ENCODE results near the gene ANTXRL.
"Not testable (repeated sequence)": the region's sequence is repeated elsewhere in the genome, so short reads cannot be mapped to it uniquely, and the experiment has no call there.

Gene ANTXRL

GRCh38 chr10:46250898-46251856, 35.6 kb upstream of the ANTXRL start:
- WGBS (ENCODE audit: insufficient coverage): 84% methylated on average over 8 of the region's 9 CpGs
- H3K4me1 ChIP-seq (ENCODE audit: control extremely low read depth in 1 of 4, control insufficient read depth in 4 of 4, insufficient read depth in 4 of 4, low read length in 3 of 4): peaks cover 0 to 4% (median 0%) of the 10 kb centered on the region in 4 experiments
- CTCF ChIA-PET: no interaction called here
- no peaks in the 10 kb centered on the region for H3K36me3 ChIP-seq (ENCODE audit: control insufficient read depth in 4 of 4, insufficient read depth in 4 of 4, low read length in 3 of 4)
- H3K27me3 ChIP-seq (replicated peaks in 2 of 5; ENCODE audit: control insufficient read depth in 4 of 5, insufficient read depth in 5 of 5, low read length in 4 of 5): no peaks in the 10 kb centered on the region
- H3K27ac ChIP-seq (ENCODE audit: insufficient read depth in 1 of 2, low read depth in 1 of 2, low read length in 2 of 2, poor library complexity in 1 of 2, severe bottlenecking in 2 of 2): no peak overlapping the region
- H3K4me3 ChIP-seq (ENCODE audit: control insufficient read depth in 1 of 7, extremely low read depth in 1 of 7, insufficient read depth in 4 of 7, low read depth in 2 of 7, low read length in 6 of 7): no peak overlapping the region
- no peaks in the 10 kb centered on the region for H3K9me3 ChIP-seq (ENCODE audit: control extremely low read depth in 1 of 5, control insufficient read depth in 4 of 5, insufficient read depth in 2 of 5, low read depth in 1 of 5, low read length in 4 of 5)
- DNase-seq: no peak
- POLR2A ChIA-PET: no interaction called here

GRCh38 chr10:46251857-46252847, 34.6 kb upstream of the ANTXRL start:
- ChIA-PET CTCF (no interaction called here), POLR2A (no interaction called here)
- 96% methylated on average over 5 of the region's 16 CpGs for WGBS (ENCODE audit: insufficient coverage)
- Histone ChIP-seq H3K9me3 (ENCODE audit: control extremely low read depth in 1 of 5, control insufficient read depth in 4 of 5, insufficient read depth in 2 of 5, low read depth in 1 of 5, low read length in 4 of 5) (no peaks in the 10 kb centered on the region), H3K4me1 (ENCODE audit: control extremely low read depth in 1 of 4, control insufficient read depth in 4 of 4, insufficient read depth in 4 of 4, low read length in 3 of 4) (peaks cover 0 to 4% (median 0%) of the 10 kb centered on the region in 4 experiments), H3K27ac (ENCODE audit: insufficient read depth in 1 of 2, low read depth in 1 of 2, low read length in 2 of 2, poor library complexity in 1 of 2, severe bottlenecking in 2 of 2) (no peak overlapping the region), H3K36me3 (ENCODE audit: control insufficient read depth in 4 of 4, insufficient read depth in 4 of 4, low read length in 3 of 4) (no peaks in the 10 kb centered on the region), H3K27me3 (replicated peaks in 2 of 5; ENCODE audit: control insufficient read depth in 4 of 5, insufficient read depth in 5 of 5, low read length in 4 of 5) (no peaks in the 10 kb centered on the region), H3K4me3 (ENCODE audit: control insufficient read depth in 1 of 7, extremely low read depth in 1 of 7, insufficient read depth in 4 of 7, low read depth in 2 of 7, low read length in 6 of 7) (no peak overlapping the region)
- DNase-seq: no peak

GRCh38 chr10:46253076-46254006, 33.5 kb upstream of the ANTXRL start:
- CTCF ChIA-PET: interaction anchor here (0.8 kb wide), 1 partner anchor 28 kb away, joined by 3 read pairs; no protein-coding TSS in a partner anchor
- Histone ChIP-seq H3K27me3 (replicated peaks in 2 of 5; ENCODE audit: control insufficient read depth in 4 of 5, insufficient read depth in 5 of 5, low read length in 4 of 5) (no peaks in the 10 kb centered on the region), H3K4me3 (ENCODE audit: control insufficient read depth in 1 of 7, extremely low read depth in 1 of 7, insufficient read depth in 4 of 7, low read depth in 2 of 7, low read length in 6 of 7) (no peak overlapping the region), H3K9me3 (ENCODE audit: control extremely low read depth in 1 of 5, control insufficient read depth in 4 of 5, insufficient read depth in 2 of 5, low read depth in 1 of 5, low read length in 4 of 5) (no peaks in the 10 kb centered on the region), H3K4me1 (ENCODE audit: control extremely low read depth in 1 of 4, control insufficient read depth in 4 of 4, insufficient read depth in 4 of 4, low read length in 3 of 4) (peaks cover 0 to 4% (median 0%) of the 10 kb centered on the region in 4 experiments), H3K36me3 (ENCODE audit: control insufficient read depth in 4 of 4, insufficient read depth in 4 of 4, low read length in 3 of 4) (no peaks in the 10 kb centered on the region), H3K27ac (ENCODE audit: insufficient read depth in 1 of 2, low read depth in 1 of 2, low read length in 2 of 2, poor library complexity in 1 of 2, severe bottlenecking in 2 of 2) (no peak overlapping the region)
- no peak for DNase-seq
- WGBS (ENCODE audit: insufficient coverage): 92% methylated on average over 17 of the region's 19 CpGs
- POLR2A ChIA-PET: no interaction called here

GRCh38 chr10:46254007-46254383, 32.8 kb upstream of the ANTXRL start:
- ChIA-PET CTCF (interaction anchor here (0.8 kb wide), 1 partner anchor 29 kb away, joined by 3 read pairs; no protein-coding TSS in a partner anchor), POLR2A (no interaction called here)
- Histone ChIP-seq H3K9me3 (ENCODE audit: control extremely low read depth in 1 of 5, control insufficient read depth in 4 of 5, insufficient read depth in 2 of 5, low read depth in 1 of 5, low read length in 4 of 5) (no peaks in the 10 kb centered on the region), H3K27me3 (replicated peaks in 2 of 5; ENCODE audit: control insufficient read depth in 4 of 5, insufficient read depth in 5 of 5, low read length in 4 of 5) (no peaks in the 10 kb centered on the region), H3K36me3 (ENCODE audit: control insufficient read depth in 4 of 4, insufficient read depth in 4 of 4, low read length in 3 of 4) (no peaks in the 10 kb centered on the region), H3K4me1 (ENCODE audit: control extremely low read depth in 1 of 4, control insufficient read depth in 4 of 4, insufficient read depth in 4 of 4, low read length in 3 of 4) (peaks cover 0 to 4% (median 0%) of the 10 kb centered on the region in 4 experiments), H3K4me3 (ENCODE audit: control insufficient read depth in 1 of 7, extremely low read depth in 1 of 7, insufficient read depth in 4 of 7, low read depth in 2 of 7, low read length in 6 of 7) (no peak overlapping the region), H3K27ac (ENCODE audit: insufficient read depth in 1 of 2, low read depth in 1 of 2, low read length in 2 of 2, poor library complexity in 1 of 2, severe bottlenecking in 2 of 2) (no peak overlapping the region)
- DNase-seq: no peak
- 97% methylated on average over 6 of the region's 6 CpGs for WGBS (ENCODE audit: insufficient coverage)

- CTCF ChIA-PET: interaction anchor here (1.7 kb wide), 1 partner anchor 14 kb away, joined by 5 read pairs; no protein-coding TSS in a partner anchor
- no peak overlapping the region for H3K27ac ChIP-seq (ENCODE audit: insufficient read depth in 1 of 2, low read depth in 1 of 2, low read length in 2 of 2, poor library complexity in 1 of 2, severe bottlenecking in 2 of 2)
- peaks cover 0 to 4% (median 0%) of the 10 kb centered on the region in 4 experiments for H3K4me1 ChIP-seq (ENCODE audit: control extremely low read depth in 1 of 4, control insufficient read depth in 4 of 4, insufficient read depth in 4 of 4, low read length in 3 of 4)
- WGBS (ENCODE audit: insufficient coverage): 95% methylated on average over 4 of the region's 4 CpGs
- H3K9me3 ChIP-seq (ENCODE audit: control extremely low read depth in 1 of 5, control insufficient read depth in 4 of 5, insufficient read depth in 2 of 5, low read depth in 1 of 5, low read length in 4 of 5): no peaks in the 10 kb centered on the region
- POLR2A ChIA-PET: no interaction called here
- H3K27me3 ChIP-seq (replicated peaks in 2 of 5; ENCODE audit: control insufficient read depth in 4 of 5, insufficient read depth in 5 of 5, low read length in 4 of 5): no peaks in the 10 kb centered on the region
- no peak overlapping the region for H3K4me3 ChIP-seq (ENCODE audit: control insufficient read depth in 1 of 7, extremely low read depth in 1 of 7, insufficient read depth in 4 of 7, low read depth in 2 of 7, low read length in 6 of 7)
- DNase-seq: no peak
- H3K36me3 ChIP-seq (ENCODE audit: control insufficient read depth in 4 of 4, insufficient read depth in 4 of 4, low read length in 3 of 4): no peaks in the 10 kb centered on the region
These were observed 32.3 kb upstream of the ANTXRL start for GRCh38 chr10:46254467-46254866.

GRCh38 chr10:46255210-46255609, 31.6 kb upstream of the ANTXRL start:
- H3K4me3 ChIP-seq (ENCODE audit: control insufficient read depth in 1 of 7, extremely low read depth in 1 of 7, insufficient read depth in 4 of 7, low read depth in 2 of 7, low read length in 6 of 7); H3K9me3 ChIP-seq (ENCODE audit: control extremely low read depth in 1 of 5, control insufficient read depth in 4 of 5, insufficient read depth in 2 of 5, low read depth in 1 of 5, low read length in 4 of 5); H3K27me3 ChIP-seq (replicated peaks in 2 of 5; ENCODE audit: control insufficient read depth in 4 of 5, insufficient read depth in 5 of 5, low read length in 4 of 5); DNase-seq; H3K36me3 ChIP-seq (ENCODE audit: control insufficient read depth in 4 of 4, insufficient read depth in 4 of 4, low read length in 3 of 4); H3K27ac ChIP-seq (ENCODE audit: insufficient read depth in 1 of 2, low read depth in 1 of 2, low read length in 2 of 2, poor library complexity in 1 of 2, severe bottlenecking in 2 of 2); POLR2A ChIA-PET; H3K4me1 ChIP-seq (ENCODE audit: control extremely low read depth in 1 of 4, control insufficient read depth in 4 of 4, insufficient read depth in 4 of 4, low read length in 3 of 4): not testable (repeated sequence)
- CTCF ChIA-PET: interaction anchor here (1.5 to 2.8 kb wide), 3 partner anchors 14 to 26 kb away, joined by 5 to 12 read pairs (median 6); no protein-coding TSS in a partner anchor
- WGBS (ENCODE audit: insufficient coverage): 100% methylated on average over 1 of the region's 3 CpGs

Data from common myeloid progenitor, CD34-positive (primary cell).